ENCODE measurements around the gene ZNF595.
"Not testable (repeated sequence)": the region's sequence is repeated elsewhere in the genome, so short reads cannot be mapped to it uniquely, and the experiment has no call there.

DNA sequence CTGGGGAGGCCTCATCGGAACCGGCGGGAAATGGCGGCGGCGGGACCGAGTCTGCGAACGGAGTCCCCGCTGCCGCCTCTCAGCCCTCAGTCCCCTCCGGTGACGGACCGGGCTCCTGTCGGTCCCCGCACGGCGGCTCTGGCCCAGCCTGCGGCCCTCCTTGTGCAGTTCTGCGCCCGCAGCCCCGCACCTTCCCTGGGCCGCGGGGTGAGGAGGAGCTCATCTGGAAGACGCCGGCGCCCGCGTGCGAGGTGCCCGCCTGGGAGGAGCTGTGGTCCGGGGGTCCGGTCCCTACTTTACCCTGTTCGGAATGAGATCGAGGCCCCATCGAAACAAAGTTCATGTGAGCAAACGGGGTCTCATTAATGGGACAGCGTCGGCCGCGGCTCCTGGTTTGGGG is 400 bp downstream of the ZNF595 start:
- not testable (repeated sequence) for TF ChIP-seq YY1 (IDR thresholded peaks at IDR 0.05; ENCODE audit: insufficient read depth, insufficient read length); ZNF274 (IDR thresholded peaks at IDR 0.05; ENCODE audit: low read depth, low read length)
